Measurements from ENCODE around the gene TEX44.
"Not testable (repeated sequence)": the region's sequence is repeated elsewhere in the genome, so short reads cannot be mapped to it uniquely, and the experiment has no call there.

Gene TEX44

DNA sequence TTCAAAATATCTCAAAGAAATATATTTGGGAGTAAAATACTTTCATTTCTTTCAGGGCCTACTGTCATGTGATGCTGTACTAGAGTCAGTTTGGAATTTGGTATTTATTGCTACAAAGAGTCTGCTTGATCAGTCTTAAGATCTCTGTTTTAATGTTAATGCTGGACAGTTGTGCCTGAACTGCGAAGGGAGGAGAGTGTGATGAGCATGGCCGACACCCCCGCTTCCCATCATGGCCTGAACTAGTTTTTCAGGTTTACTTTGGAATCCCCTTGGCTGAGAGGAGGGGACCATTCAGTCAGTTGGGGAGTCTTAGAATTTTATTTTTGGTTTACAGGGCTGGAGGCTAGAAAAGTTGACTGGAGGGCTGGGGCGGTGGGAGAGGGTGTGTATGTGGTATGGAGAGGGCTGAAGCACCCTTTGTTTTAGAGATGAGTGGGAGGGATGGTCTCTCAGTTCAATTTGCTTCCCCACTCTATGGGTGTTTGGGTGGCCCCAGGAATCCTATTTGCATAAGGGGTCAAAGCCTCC lies 20.9 kb upstream of the TEX44 start:
- DNase-seq (ENCODE audit: low spot score) = no peak

DNA sequence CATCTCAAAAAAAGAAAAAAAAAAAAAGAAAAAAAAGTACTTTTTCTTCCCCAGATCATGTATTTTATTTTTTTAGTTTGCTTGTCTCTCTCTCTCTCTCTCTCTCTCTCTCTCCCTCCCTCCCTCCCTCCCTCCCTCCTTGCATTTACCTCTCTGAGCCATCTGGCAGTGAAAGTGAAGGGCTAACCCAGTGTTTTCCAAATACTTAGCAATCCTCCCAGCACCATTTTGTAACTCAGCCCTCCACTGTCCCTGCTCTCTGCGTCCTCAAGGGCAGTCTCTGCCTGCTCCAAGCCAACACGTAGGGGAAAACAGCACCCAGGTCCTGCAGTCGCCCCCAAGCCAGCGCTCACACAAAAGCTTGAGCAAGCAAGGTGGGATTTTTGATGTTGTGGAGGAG lies 19.6 kb upstream of the TEX44 start:
- no peak for DNase-seq (ENCODE audit: low spot score)

DNA sequence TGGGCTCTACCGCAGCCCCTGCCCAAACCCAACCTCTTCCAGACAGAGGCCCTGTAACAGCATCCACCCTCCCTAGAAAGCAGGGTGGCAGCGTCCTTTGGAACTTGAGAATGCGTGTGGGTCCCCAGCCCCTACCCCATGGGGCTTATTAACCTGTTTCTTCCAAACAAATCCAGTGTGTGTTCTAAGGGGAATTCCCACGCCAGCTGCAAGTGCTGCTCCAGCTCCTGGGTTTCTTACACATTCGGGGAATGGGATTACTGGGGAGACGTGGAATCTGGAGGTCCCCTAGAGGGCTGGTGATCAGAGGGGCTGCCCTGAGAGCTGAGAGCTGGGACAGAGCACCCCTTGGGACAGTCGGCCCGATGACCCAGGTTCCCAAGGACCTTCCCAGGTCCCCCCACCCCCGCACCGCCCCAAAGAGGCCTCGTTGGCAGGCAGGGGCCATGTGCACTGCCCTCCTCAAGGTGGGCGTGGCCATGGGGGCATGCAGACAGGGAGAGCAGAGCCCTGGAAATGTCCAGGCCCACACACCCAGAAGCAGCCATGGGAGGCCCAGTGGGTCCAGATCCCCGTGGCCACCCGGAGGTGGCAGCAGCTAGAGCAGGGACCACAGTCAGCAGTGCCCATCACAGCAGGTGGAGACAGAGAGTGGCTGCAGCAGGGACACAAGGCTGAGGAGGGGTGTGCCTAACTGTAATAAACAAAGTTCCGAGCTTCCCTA lies 18.8 kb upstream of the TEX44 start:
- DNase-seq (ENCODE audit: low spot score) = no peak

DNA sequence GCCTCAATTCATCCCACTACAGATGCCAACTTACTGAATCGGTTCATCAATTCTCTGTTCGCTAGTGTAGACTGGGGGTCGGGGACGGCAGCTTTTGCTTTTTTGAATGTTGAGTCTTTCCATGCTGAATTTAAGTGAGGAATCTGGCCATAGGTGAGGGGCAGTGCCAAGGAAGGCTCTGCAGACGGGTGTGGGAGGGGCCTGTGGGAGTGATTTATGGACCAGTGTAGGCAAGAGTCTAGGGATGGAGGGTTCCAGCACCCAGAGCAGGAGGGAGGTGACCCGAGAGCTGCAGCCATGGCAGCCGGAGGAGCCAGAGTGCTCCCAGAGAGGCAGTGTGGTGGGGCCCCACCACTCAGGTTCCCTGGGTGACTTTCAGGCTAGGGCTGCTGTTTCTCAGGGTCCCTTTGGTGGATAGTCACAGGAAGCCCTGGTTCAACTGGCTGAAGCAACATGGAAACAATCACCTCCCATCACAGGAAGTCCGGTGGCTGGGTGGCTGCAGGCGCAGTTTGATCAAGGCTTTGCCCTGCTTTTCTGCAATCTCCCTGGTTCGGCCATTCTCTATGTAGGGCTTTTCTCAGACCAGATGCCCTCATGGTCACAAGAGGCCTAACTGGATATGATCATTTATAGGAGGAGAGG lies 16.9 kb upstream of the TEX44 start:
- no peak for DNase-seq (ENCODE audit: low spot score)

DNA sequence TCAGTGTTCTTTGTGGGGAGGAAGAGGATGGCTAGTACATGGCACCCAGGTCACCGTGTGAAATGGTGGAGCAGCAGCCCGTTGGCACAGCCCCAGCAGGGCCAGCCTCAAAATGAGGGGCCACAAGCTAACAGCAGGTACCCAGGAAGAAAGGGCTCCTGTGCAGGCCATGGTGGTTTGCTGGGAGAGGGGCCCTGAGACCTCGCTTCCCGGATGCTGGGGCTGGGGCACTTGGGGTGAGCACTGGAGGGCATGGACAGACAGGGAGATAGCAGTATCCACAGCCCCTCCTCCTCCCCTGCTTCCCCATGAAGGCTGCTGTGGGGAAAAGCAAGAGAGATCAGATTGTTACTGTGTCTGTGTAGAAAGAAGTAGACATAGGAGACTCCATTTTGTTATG lies 16.2 kb upstream of the TEX44 start:
- DNase-seq (ENCODE audit: low spot score) = no peak

DNA sequence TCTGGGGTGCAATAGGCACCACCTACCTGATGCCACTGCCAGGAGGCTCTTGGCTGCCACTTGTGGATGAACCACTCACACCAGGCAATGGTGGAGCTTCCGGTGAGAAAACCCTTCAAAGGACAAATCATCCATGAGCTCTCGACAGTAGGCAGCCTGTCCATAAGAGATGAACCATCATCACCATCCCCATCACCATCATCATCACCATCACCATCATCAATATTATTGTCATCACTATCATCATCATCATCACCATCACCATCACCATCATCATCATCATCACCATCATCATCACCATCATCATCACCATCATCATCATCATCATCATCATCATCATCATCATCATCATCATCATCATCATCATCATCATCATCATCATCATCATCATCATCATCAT lies 14.0 kb upstream of the TEX44 start:
- DNase-seq (ENCODE audit: low spot score) = not testable (repeated sequence)

DNA sequence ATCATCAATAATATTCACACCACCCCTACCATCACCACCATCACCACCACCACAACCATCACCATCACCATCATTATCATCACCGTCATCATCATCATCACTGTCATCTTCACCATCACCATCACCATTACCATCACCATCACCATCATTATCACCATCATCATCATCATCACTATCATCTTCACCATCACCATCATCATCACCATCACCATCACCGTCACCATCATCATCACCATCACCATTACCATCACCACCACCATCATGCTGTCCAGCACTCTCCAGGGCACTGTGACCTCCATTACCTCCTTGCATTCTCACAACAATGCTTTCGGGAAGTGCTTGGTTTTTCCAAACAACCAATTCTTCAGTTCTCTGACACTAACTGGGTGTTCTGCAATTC lies 13.1 kb upstream of the TEX44 start:
- no peak for DNase-seq (ENCODE audit: low spot score)

DNA sequence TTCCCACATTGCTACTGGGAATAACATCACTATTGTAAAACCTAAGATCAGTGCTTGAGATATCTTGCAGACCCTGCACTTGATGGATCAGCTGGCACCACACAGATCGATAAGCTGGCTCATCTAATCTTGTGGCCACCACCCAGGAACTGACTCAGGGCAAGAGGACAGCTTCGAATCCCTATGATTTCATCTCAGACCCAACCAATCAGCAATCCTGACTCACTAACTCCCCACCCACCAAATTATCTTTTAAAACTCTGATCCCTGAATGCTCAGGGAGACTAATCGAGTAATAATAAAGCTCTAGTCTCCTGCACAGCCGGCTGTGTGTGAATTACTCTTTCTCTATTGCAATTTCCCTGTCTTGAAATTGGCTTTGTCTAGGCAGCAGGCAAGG lies 11.3 kb upstream of the TEX44 start:
- no peak for DNase-seq (ENCODE audit: low spot score)

DNA sequence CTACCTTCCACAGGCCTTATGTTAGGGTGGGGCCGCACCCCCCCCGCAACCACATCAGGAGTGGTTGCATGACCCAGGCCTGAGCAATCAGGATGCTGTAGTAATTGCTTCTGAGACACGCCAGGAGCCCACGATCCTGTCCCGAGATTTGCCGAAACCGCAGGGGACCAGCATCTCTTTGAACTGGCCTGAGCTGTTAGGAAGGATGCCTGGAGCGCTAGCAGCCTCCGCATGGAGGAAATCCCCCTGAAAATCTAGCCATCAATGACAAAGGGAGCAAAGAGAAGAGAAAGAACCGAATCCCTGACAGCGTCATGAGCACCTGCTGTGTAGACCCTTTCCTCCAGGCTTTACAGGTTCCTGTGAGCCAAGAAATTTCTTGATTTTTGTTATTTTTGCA lies 8.7 kb upstream of the TEX44 start:
- DNase-seq (ENCODE audit: low spot score) = no peak

DNA sequence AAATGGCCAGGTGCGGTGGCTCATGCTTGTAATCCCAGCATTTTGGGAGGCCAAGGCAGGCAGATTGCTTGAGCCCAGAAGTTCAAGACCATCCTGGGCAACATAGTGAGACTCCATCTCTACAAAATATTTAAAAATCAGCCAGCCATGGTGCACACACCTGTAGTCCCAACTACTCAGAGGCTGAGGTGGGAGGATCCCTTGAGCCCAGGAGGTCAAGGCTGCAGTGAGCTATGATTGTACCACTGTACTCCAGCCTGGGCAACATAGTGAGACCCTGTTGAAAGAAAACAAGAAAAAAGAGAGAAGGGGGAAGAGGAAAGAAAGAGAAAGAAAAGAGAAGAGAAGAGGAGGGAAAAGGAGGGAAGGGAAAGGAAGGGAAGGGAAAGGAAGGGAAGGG lies 4.9 kb upstream of the TEX44 start:
- DNase-seq (ENCODE audit: low spot score) = not testable (repeated sequence)

DNA sequence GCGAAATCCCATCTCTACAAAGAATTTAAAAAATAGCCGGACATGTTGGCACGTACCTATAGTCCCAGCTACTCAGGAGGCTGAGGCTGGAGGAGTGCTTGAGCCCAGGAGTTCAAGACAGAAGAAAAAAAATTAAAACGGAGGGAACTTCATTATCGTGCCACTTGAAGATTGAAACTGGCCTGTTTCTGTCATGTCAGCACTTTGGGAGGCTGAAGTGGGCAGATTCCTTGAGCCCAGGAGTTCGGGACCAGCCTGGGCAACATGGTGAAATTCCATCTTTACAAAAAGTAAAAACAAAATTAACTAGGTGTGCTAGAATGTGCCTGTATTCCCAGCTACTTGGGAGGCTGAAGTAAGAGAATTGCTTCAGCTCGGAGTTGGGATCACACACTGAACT lies 3.0 kb upstream of the TEX44 start:
- no peak for DNase-seq (ENCODE audit: low spot score)

DNA sequence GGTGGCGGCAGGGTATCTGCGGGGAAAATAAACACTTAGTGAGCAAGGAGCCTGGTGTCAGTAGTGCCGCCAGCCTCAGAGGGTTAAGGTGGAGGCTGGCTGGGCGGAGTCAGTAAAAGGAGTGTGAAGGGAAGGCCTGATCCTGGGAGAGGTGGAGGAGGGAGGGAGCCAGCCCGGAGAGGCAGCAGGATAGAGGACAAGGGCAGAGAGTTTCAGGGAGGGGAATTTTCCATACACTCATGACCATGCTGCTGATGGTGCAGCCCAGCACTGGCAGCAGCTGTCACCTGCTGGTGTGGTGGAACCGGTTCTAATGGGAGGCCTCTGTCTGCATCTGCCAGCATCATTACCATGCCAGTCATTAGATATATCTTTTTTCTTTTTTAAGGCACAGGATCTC lies 2.0 kb upstream of the TEX44 start:
- no peak for DNase-seq (ENCODE audit: low spot score)

DNA sequence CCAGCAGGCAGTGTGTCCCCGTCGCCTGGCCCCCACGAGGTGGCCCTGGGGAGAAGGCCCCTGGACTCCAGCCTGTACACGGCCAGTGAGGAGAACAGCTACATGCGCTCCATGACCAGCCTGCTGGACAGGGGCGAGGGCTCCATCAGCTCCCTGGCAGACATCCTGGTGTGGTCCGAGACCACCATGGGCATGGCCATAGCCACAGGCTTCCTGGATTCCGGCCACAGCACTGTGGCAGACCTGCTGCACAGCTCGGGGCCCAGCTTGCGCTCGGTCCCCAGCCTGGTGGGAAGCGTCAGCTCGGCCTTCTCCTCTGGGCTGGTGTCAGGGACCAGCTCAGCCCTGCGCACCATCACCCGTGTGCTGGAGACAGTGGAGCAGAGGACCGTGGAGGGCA lies 1.0 kb downstream of the TEX44 start:
- no peak for DNase-seq (ENCODE audit: low spot score)

DNA sequence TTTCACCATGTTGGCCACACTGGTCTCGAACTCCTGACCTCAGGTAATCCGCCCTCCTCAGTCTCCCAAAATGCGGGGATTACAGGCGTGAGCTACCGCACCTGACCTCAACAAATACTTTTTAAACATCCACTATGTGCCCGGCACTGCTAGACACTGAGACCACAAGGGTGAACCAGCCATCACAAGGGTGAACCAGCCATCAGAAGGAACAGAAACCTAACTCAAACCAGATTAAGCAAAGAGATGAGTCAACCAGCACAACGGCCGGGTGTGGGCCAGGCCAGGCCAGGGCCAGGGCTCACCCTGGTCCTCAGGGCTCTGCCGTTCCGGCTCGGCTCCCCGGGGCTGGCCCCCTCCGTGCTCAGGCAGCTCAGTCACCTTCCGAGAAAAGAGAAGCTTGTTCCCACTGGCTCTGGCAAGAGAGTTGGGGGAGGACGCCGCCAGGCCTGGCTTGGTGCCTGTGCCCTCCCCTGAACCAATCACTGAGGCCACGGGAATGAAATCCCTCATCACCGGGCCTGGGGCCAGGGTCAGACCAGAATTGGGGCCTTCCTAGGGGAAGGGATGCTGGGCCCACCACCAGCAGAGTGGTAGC lies 4.4 kb downstream of the TEX44 start:
- DNase-seq (ENCODE audit: low spot score) = no peak

DNA sequence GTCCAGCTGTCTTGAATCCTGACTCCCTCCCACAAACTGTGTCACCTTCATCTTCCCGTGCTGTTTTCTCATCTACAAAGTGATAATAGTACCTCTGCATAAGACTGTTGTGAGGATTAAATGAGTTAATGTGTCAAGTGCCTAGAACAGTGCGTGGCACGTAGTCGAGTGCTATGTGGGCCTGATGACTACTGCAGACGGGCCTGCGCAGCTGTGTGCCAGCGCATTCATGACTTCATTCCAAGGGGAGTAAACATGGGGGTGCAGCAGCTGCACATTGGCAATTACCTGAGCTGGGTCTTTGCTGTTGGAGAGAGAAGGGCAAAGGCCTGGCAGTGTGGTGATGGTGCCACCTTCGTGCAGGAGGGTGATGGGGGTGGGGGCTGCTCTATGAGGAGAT lies 5.0 kb downstream of the TEX44 start:
- DNase-seq (ENCODE audit: low spot score) = no peak

DNA sequence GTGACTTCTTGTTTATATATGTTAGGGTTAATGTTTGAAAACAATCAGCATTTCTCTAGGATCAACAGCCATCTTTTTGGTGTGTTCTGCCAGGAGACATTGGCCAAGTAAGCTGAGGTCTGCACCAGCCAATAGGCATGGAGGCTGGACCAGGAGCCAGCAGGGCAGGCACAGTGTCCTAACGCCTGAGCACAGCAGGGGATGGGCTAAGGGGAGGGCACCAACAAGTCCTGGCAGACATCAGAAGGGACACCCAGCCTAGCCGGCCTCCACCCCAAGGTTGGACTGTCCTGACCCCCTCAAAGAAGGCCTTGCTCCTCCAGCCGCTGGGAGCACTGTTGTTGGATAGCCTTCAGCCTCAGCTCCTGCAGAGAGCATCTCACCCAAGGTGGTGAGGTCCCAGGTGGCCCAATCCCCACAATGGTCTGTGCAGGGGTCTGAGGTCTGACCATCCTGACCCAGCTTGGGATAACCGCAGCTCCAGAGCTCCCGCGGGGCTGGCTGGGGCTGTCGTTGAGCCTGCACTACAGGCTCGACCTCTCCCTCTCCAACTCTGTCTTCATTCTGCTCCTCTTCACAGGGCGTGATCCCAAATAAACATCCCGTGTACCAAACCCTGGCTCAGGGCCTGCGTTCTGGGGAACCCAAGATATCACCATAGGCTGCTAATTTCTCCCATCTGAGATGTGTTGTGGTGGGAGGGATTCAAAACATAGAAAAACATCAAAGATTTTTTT lies 8.1 kb downstream of the TEX44 start:
- DNase-seq (ENCODE audit: low spot score) = no peak

DNA sequence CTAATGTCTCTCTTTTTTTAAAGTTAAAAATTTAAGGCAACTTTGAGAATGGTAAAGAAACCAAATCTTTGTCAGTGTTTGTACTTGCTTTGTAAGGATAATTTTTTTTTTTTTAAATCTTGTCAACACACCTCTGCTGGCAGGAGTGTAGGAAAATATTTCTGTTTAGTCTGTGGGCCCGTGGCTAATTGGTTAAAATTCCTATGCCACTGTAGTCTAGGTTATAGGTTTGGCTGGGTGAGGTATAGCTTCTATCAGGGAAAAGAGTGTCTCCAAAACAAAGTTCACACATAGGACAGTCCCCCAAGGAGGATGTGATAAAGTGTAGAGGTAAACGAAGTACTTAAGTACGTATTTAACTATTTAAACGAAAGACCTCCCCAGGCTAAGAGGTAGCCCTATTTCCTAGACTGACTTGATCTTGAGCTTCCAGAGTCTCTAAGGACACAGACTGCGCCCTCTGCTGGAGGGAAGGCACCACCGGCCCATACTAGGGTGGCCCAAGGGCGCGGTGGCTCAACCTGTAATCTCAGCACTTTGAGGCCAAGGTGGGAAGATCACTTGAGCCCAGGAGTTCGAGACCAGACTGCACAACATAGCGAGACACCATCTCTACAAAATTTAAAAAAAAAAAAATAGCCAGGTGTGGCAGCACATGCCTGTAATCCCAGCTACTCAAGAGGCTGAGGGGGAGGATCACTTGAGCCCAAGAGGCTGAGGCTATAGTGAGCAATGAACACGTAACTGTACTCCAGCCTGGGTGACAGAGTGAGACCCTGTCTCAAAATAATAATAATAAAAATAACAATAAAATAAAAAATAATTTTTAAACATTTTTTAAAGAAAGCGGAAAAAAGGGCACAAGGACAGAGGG lies 8.9 kb downstream of the TEX44 start:
- DNase-seq (ENCODE audit: low spot score) = peak; percentile 80

DNA sequence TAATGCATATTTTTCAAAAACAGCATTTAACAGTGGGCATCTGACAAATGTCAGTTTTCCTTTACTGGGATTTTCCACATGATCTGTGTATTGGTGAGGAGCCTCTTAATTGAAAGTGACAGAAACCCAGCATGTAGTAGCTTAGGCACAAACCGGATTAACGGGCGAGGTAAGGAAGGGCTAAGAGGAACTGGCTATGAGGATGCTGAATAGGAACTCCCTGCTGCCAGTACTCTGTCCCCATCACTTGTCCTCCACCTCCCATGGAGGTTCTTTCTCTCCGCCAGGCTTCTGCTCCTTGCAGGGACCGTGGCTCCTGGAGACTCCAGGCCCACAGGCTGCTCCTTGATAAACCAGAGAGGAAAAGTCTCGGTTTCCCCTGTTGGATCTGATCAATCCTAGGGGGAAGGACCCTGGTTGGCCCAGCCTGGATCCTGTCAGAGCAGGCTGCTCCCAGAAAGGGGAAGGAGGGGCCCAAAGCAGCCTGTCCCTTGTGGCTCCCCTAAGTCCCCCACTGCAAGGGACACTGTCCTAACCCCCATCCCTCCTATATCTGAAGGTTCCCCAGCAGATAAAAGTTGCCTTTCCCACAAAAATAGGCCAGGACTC lies 10.3 kb downstream of the TEX44 start:
- no peak for DNase-seq (ENCODE audit: low spot score)

DNA sequence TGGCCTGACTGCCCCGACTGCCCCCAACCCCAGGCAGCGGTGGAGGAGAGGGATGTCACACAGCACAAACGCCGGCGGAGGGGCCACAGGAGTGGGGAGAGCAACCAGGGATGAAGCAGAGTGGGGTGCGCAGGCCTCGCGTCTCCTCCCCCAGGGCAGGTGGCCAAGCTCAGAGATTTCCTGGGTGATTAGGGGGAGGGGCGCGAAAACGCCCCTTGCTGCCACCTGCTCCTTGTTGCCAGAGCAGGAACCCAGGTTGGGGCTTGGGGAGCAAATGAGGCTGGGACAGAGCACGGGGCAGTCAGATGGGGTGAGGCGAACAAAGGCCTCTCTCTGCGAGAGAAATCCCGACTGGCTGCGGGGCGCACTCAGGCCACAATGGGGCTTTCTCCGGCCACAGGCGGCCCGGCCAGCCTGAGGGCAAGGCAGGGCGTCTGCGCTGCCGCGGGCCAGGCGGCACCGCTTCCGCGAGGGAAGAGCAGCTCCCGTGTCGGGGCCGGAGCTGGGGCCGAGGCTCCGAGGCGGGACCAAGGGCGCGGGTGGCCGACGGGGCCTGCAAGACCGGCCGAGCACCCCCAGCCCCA lies 11.5 kb downstream of the TEX44 start:
- peak; percentile 14 for DNase-seq (ENCODE audit: low spot score)

DNA sequence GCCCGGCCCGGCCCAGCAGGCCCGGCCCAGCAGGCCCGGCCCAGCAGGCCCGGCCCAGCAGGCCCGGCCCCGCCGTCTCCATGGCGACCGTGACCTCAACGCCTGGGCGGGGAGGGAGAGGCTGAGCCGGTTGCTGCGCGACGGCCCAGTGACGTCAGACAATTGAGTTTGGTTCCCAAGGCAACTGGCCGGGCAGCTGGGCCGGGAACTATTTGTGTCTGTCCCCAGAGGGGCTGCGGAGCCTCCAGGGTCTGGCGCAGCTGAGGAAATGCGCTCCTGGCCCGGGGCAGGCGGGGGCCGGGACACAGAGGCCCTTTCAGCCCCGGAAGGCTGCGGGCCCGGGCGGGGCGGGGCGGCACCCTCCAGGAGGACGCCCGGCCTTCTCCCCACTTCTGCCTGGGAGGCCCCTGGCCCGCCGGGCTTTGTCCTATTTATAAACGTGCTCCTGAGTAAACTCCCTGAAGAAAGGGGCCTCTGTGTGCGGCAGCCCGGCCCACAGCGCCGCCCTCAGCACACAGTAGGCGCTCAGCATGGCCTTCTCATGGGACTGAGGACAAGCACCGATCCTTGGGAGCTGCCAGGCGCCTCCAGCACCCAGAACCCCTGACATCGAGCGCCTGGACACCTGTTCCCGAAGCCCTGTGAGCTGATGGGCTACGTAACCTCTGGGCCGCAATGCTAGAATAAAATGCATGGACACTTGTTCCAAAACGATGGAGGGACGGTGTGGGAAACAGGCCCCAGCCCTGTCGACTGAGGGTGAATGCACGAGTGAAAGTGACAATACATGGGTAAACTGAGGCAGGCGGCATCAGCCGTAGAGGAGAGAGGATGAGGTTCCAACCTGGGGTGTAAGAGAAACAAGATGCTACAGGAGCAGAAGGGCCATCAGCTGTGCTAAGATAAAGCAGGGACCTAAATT lies 12.3 kb downstream of the TEX44 start:
- DNase-seq (ENCODE audit: low spot score) = peak; percentile 96
